Rectal smooth muscle tissue (tissue), 1 donor: ENCODE measurements around the gene NIM1K.
"Not testable (repeated sequence)": the region's sequence is repeated elsewhere in the genome, so short reads cannot be mapped to it uniquely, and the experiment has no call there.

ENCODE experiments used
- H3K27ac ChIP-seq: one replicate; pipeline ENCODE4 v1.7.0; 2013; ENCODE audit warnings: low read depth, low read length, inconsistent platforms
- H3K27me3 ChIP-seq: one replicate; pipeline ENCODE4 v1.7.0; 2013; ENCODE audit warnings: low read length; ENCODE audit not compliant: control insufficient read depth, insufficient read depth
- H3K36me3 ChIP-seq: one replicate; pipeline ENCODE4 v1.7.0; 2013; ENCODE audit warnings: low read length; ENCODE audit not compliant: control insufficient read depth, insufficient read depth
- H3K4me1 ChIP-seq: one replicate; pipeline ENCODE4 v1.7.0; 2013; ENCODE audit warnings: low read length; ENCODE audit not compliant: control insufficient read depth, insufficient read depth
- H3K4me3 ChIP-seq: one replicate; pipeline ENCODE4 v1.7.0; 2013; ENCODE audit warnings: low read length
- H3K9ac ChIP-seq: one replicate; pipeline ENCODE4 v1.7.0; 2013; ENCODE audit warnings: low read length

NIM1K gene

GRCh38 chr5:43300112-43300511 is 108.1 kb downstream of the NIM1K start:
- no peak overlapping the region for H3K4me3 ChIP-seq
- H3K36me3 ChIP-seq: peaks cover 7% of the 10 kb centered on the region
- H3K9ac ChIP-seq: no peak overlapping the region
- no peaks in the 10 kb centered on the region for H3K27me3 ChIP-seq
- H3K4me1 ChIP-seq: no peaks in the 10 kb centered on the region
- no peak overlapping the region for H3K27ac ChIP-seq

GRCh38 chr5:43301653-43302091 is 109.6 kb downstream of the NIM1K start:
- no peaks in the 10 kb centered on the region for H3K4me1 ChIP-seq
- no peak overlapping the region for H3K9ac ChIP-seq
- H3K4me3 ChIP-seq: no peak overlapping the region
- H3K27ac ChIP-seq: no peak overlapping the region
- H3K27me3 ChIP-seq: no peaks in the 10 kb centered on the region
- H3K36me3 ChIP-seq: peaks cover 2% of the 10 kb centered on the region

GRCh38 chr5:43302481-43302880 is 110.5 kb downstream of the NIM1K start:
- H3K4me3 ChIP-seq: no peak overlapping the region
- H3K9ac ChIP-seq: no peak overlapping the region
- peaks cover 2% of the 10 kb centered on the region for H3K36me3 ChIP-seq
- H3K27me3 ChIP-seq: no peaks in the 10 kb centered on the region
- no peak overlapping the region for H3K27ac ChIP-seq
- H3K4me1 ChIP-seq: no peaks in the 10 kb centered on the region

- H3K36me3 ChIP-seq: peaks cover 2% of the 10 kb centered on the region
- H3K27me3 ChIP-seq: no peaks in the 10 kb centered on the region
- H3K4me1 ChIP-seq: no peaks in the 10 kb centered on the region
- H3K9ac ChIP-seq: no peak overlapping the region
- H3K27ac ChIP-seq: no peak overlapping the region
- no peak overlapping the region for H3K4me3 ChIP-seq
These were observed 111.2 kb downstream of the NIM1K start for GRCh38 chr5:43303242-43303641.

DNA sequence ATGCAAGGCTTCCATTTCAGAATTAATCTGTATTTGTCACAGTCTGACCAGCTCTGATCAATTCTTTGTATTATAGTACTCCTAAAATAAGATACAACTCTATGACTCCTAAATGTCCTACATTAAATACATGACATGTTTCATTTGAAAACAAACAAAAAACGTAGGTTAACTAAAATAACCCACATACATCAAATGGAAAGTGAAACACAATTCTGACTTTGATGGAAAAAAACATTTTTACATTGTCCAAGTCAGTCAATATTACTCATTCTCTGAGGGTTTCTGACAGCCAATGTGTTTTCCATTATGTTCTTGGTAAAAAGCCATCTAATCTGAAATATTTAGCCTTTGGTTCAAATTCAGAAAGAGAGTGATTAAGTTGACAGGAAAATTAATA is 112.5 kb downstream of the NIM1K start:
- no peaks in the 10 kb centered on the region for H3K4me1 ChIP-seq
- no peak overlapping the region for H3K4me3 ChIP-seq
- no peak overlapping the region for H3K27ac ChIP-seq
- H3K36me3 ChIP-seq: no peaks in the 10 kb centered on the region
- no peak overlapping the region for H3K9ac ChIP-seq
- no peaks in the 10 kb centered on the region for H3K27me3 ChIP-seq

DNA sequence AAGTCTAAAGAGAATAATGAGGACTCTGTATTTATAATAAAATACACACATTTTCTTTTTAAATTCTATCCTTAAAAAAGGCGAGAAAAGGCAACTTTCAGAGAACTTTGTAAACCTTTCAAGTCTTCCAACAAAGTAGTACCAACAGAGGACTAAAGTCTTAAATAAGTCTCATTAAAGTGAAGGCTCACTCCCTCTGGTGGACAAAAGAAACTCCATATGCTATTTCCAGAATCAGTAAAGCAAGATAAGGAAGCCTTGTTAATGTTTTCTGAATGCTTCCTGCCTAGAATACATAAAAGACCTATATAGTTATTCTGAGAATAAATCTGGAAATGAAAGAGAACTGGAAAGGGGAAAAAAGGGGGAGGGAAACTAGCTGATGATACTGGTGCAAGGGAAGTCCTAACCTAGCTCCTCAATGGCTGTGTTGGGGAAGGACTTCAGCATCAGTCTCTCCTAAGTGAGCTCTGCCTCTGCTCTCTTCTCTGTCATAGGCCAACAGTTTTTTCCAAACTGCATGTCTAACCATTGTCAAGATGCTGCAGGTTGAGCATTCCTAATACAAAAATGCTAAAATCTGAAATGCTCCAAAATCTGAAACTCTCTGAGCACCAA is 114.0 kb downstream of the NIM1K start:
- H3K4me3 ChIP-seq: no peak overlapping the region
- no peaks in the 10 kb centered on the region for H3K27me3 ChIP-seq
- no peak overlapping the region for H3K9ac ChIP-seq
- H3K36me3 ChIP-seq: no peaks in the 10 kb centered on the region
- no peak overlapping the region for H3K27ac ChIP-seq
- no peaks in the 10 kb centered on the region for H3K4me1 ChIP-seq

- H3K27ac ChIP-seq, H3K27me3 ChIP-seq, H3K4me1 ChIP-seq: not testable (repeated sequence)
These were observed 114.9 kb downstream of the NIM1K start for GRCh38 chr5:43306954-43307353.

DNA sequence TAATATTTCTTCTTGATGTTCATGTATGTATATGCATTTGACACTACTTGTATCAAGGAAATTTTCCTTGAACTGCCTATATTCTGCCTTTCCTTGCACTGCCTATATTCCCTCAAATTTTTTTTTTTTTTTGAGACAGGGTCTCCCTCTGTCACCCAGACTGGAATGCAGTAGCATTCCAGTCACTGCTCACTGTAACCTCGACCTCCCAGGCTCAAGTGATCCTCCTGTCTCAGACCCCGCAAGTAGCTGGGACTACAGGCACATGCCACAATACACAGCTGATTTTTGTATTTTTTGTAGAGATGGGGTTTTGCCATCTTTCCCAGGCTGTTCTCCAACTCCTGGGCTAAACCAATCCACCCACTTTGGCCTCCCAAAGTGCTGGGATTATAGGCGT is 117.1 kb downstream of the NIM1K start:
- Histone ChIP-seq H3K4me1 (peaks cover 9% of the 10 kb centered on the region), H3K4me3 (no peak overlapping the region), H3K9ac (no peak overlapping the region), H3K27ac (no peak overlapping the region), H3K27me3 (no peaks in the 10 kb centered on the region), H3K36me3 (no peaks in the 10 kb centered on the region)

More at GRCh38 chr5:43306954-43307353, 114.9 kb downstream of the NIM1K start:
- not testable (repeated sequence) for H3K36me3 ChIP-seq, H3K9ac ChIP-seq, H3K4me3 ChIP-seq

GRCh38 chr5:43309637-43310036 is 117.6 kb downstream of the NIM1K start:
- Histone ChIP-seq H3K4me3 (no peak overlapping the region), H3K36me3 (no peaks in the 10 kb centered on the region), H3K27ac (no peak overlapping the region), H3K9ac (no peak overlapping the region), H3K4me1 (peaks cover 9% of the 10 kb centered on the region), H3K27me3 (no peaks in the 10 kb centered on the region)

DNA sequence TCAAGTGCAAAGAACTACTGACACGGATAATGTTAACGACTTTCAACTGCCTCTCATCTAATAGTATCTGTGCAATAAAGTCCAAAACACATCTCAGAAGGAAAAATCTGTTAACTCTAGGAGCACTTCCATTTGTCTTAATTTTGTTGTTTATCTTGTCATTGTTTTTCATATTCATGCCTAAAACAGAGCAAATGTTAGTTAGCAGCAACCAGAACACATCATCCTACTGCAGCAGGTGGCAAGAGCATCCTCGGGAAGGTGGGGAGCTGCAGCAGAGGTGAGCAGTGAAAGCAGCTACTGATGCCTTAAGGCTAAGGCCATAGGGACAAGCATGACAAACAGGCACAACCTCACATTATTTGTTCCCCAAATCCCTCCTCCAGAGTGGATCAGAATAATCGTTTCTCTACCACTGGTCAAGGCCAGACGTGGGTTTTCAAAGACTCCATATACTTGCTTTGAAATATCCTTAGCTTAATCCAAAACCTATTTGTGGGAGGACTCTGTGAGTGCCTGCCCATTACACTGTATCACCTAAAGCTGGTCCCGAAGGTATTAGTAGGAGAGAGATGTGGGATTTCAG is 120.1 kb downstream of the NIM1K start:
- H3K4me3 ChIP-seq: peak overlapping the region; percentile 93
- H3K36me3 ChIP-seq: no peaks in the 10 kb centered on the region
- H3K4me1 ChIP-seq: peaks cover 9% of the 10 kb centered on the region
- H3K27me3 ChIP-seq: no peaks in the 10 kb centered on the region
- H3K9ac ChIP-seq: peak overlapping the region; percentile 89
- H3K27ac ChIP-seq: no peak overlapping the region

- Histone ChIP-seq H3K4me3 (peak overlapping the region; percentile 93), H3K4me1 (peaks cover 9% of the 10 kb centered on the region), H3K9ac (peak overlapping the region; percentile 89), H3K27me3 (no peaks in the 10 kb centered on the region), H3K36me3 (no peaks in the 10 kb centered on the region), H3K27ac (peak overlapping the region; percentile 90)
These were observed 120.6 kb downstream of the NIM1K start for GRCh38 chr5:43312699-43313034.

GRCh38 chr5:43313035-43313853 is 121.2 kb downstream of the NIM1K start, which contains the start of gene HMGCS1:
Gene HMGCS1, minus strand, starts transcription at chr5:43313412. Its CDS starts 14,447 bp downstream, at chr5:43298965.
- H3K27ac ChIP-seq: peak within 1 kb of the TSS; percentile 90
- no peaks in the 10 kb centered on the region for H3K27me3 ChIP-seq
- peak within 1 kb of the TSS; percentile 93 for H3K4me3 ChIP-seq
- H3K36me3 ChIP-seq: no peaks in the 10 kb centered on the region
- H3K4me1 ChIP-seq: peaks cover 9% of the 10 kb centered on the region
- peak within 1 kb of the TSS; percentile 89 for H3K9ac ChIP-seq
